NCI-H510A (cell line): ENCODE measurements around the gene ATP8B4.

Experiments used
- DNase-seq: peaks from one replicate; lab custom pipeline; 2025; lab: John Stamatoyannopoulos, UW

The ATP8B4 gene

GRCh38 chr15:49813625-49814024 is 305.4 kb downstream of the ATP8B4 start:
- DNase-seq = no peak

DNA sequence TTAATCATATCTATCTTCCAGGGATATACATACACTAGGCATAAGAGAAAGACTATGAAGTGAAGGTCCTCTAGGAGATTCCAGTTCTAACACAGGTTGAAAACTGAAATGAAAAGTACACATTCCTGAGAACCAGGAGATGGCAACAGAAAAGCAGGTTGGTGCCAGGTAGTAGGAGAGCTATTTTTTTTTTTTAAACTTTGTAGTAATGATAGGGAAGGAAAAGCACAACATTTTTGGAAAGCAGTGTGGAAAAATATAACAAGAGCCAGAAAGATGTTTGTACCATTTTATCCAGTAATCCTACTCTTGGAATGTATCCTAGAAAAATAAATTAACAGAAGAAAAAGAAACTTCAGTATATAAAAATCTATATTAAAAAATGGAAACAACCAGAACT is 308.3 kb downstream of the ATP8B4 start:
- no peak for DNase-seq

GRCh38 chr15:49809894-49810609 is 309.0 kb downstream of the ATP8B4 start:
- no peak for DNase-seq

DNA sequence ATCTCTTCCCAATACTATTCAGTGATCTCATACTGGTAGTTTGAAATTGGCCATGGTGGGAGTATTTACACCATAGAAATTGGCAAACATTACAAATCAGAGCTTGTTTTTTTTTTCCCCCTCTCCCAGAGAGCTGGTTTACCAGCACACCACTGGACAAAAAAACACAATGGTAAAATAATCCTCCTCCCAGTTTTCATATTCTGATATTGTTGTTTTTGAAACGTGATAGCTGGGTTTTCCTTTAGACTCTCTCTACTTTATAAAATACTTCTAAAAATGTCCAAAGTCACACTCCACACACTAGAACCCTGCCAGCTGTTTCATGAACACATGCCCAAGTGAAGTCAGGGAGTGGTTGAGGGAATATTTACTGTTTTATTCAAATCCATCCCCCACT is 310.7 kb downstream of the ATP8B4 start:
- no peak for DNase-seq
